SK-N-MC (cell line): ENCODE data around the gene GLI3.

ENCODE experiments used
- EZH2 ChIP-seq: fragments of 200-600 bp; sonication (generic); IDR thresholded peaks from one replicate; pipeline ENCODE4 v1.6.1; 2017; ENCODE audit warnings: antibody characterized with exemption
- POLR2AphosphoS5 ChIP-seq: IDR thresholded peaks from 2 replicates; pipeline ENCODE4 v1.6.1; 2012; ENCODE audit warnings: mild to moderate bottlenecking, low read depth, low read length, borderline replicate concordance

DNA sequence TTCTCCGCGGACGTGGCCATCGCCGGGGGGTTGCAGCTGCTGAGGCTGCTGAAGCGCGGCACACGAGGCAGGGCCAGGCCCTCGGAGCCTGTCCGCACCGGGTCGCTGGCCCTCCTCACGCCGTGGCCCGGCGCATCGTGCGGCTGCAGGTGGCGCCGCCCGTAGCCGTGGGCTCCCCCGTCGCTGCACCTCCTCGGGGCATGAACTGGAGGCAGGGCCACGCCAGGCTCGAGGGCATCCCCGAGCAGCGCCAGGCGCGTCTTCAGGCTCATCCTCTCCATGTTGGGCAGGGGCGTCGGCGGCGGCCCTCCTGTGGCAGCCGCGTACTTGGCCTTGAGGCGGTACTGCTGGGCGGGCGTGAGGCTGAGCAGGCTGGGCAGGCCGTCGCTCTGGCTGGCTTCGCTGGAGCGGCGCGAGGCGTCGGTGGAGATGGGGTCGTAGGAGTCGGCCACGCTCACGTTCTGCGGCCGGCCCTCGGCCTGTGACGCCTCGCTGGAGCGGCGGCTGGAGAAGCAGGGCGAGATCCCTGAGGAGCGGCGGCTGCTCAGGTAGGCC lies 271.0 kb downstream of the GLI3 start:
- TF ChIP-seq EZH2: no peak
- no peak for TF ChIP-seq POLR2AphosphoS5
